H1 (cell line): Measurements from ENCODE around the gene WAC. TPM values are rescaled to one million over a fixed set of nuclear protein-coding genes. Genes with fewer than 3 reads are reported as not detected.

Source experiments
- CTCF ChIA-PET: fragments of 300-600 bp; sonication (Branson Sonifier 250); formaldehyde crosslinking; loops from one replicate; lab custom pipeline; 2021; ENCODE audit not compliant: partially characterized antibody; lab: Charles Lee
- POLR2A ChIA-PET: fragments of 300-600 bp; sonication (Branson Sonifier 250); formaldehyde crosslinking; loops from one replicate; lab custom pipeline; 2021; ENCODE audit warnings: inconsistent platforms; ENCODE audit not compliant: partially characterized antibody; lab: Charles Lee
- DNase-seq, 2 experiments: peaks; one replicate each; pipeline versions ENCODE4 v3.0.0 to v3.0.0-alpha.2; 2010 to 2022; ENCODE audit warnings: low spot score in 2 of 2, low read depth in 1 of 2, mixed read lengths in 1 of 2
- FAIRE-seq: peaks from 2 replicates; lab custom pipeline; 2011; peaks lifted over from hg19 to GRCh38; lab: Jason Lieb, UNC
- H2AFZ ChIP-seq: 2 replicates; pipeline ENCODE4 v1.8.1; 2012; ENCODE audit warnings: low read length, inconsistent platforms
- H2AK5ac ChIP-seq: 2 replicates; pipeline ENCODE4 v1.6.1; 2013; ENCODE audit warnings: low read depth, low read length
- H2BK120ac ChIP-seq: replicated peaks from 2 replicates; pipeline ENCODE3; 2013; ENCODE audit warnings: low read depth, low read length, inconsistent platforms
- H2BK12ac ChIP-seq: 2 replicates; pipeline ENCODE4 v1.6.1; 2013; ENCODE audit warnings: low read depth, low read length
- H2BK15ac ChIP-seq: 2 replicates; pipeline ENCODE4 v1.6.1; 2013; ENCODE audit warnings: low read length
- H2BK20ac ChIP-seq: 2 replicates; pipeline ENCODE4 v1.6.1; 2013; ENCODE audit warnings: low read length
- H2BK5ac ChIP-seq: 2 replicates; pipeline ENCODE4 v1.6.1; 2013; ENCODE audit warnings: low read depth, low read length
- H3K14ac ChIP-seq: 2 replicates; pipeline ENCODE4 v1.6.1; 2013; ENCODE audit warnings: inconsistent platforms; ENCODE audit not compliant: insufficient read length
- H3K18ac ChIP-seq: 2 replicates; pipeline ENCODE4 v1.6.1; 2013; ENCODE audit warnings: low read length; ENCODE audit errors: extremely low read depth
- H3K23ac ChIP-seq: 2 replicates; pipeline ENCODE4 v1.6.1; 2013; ENCODE audit warnings: inconsistent platforms; ENCODE audit not compliant: insufficient read length
- H3K23me2 ChIP-seq: 2 replicates; pipeline ENCODE4 v1.6.1; 2013; ENCODE audit warnings: low read depth, low read length
- H3K27ac ChIP-seq: 2 replicates; pipeline ENCODE4 v1.6.1; 2011; ENCODE audit warnings: low read depth, low read length, inconsistent platforms
- H3K27me3 ChIP-seq, 4 experiments: replicated peaks in 1 of 4; 1 replicate in 1 of 4; 2 replicates in 3 of 4; pipeline versions ENCODE4 v1.6.1 to v1.8.1; 2011 to 2013; ENCODE audit warnings: low read length in 3 of 4, mild to moderate bottlenecking in 3 of 4, inconsistent platforms in 2 of 4, mixed read lengths in 2 of 4, moderate library complexity in 1 of 4; ENCODE audit not compliant: control insufficient read depth in 3 of 4, insufficient read depth in 3 of 4; ENCODE audit errors: extremely low read depth in 1 of 4
- H3K36me3 ChIP-seq, 4 experiments: 2 replicates each; pipeline versions ENCODE4 v1.6.1 to v1.8.1; 2011 to 2013; ENCODE audit warnings: mild to moderate bottlenecking in 4 of 4, low read length in 3 of 4, moderate library complexity in 2 of 4, control low read depth in 1 of 4, inconsistent platforms in 1 of 4; ENCODE audit not compliant: insufficient read depth in 4 of 4, control insufficient read depth in 2 of 4
- H3K4ac ChIP-seq: replicated peaks from 2 replicates; pipeline ENCODE3; 2013; ENCODE audit warnings: low read length, low read depth, mixed read lengths, inconsistent platforms; ENCODE audit not compliant: insufficient read length
- H3K4me1 ChIP-seq, 4 experiments: replicated peaks in 1 of 4; 1 replicate in 1 of 4; 2 replicates in 3 of 4; pipeline versions ENCODE4 v1.6.1 to v1.8.1; 2011 to 2013; ENCODE audit warnings: low read length in 3 of 4, inconsistent platforms in 2 of 4, mixed read lengths in 1 of 4; ENCODE audit not compliant: insufficient read depth in 4 of 4, control insufficient read depth in 3 of 4
- H3K4me2 ChIP-seq, 2 experiments: 2 replicates each; pipeline versions ENCODE4 v1.6.1 to v1.8.1; 2011 to 2013; ENCODE audit warnings: low read depth in 2 of 2, low read length in 2 of 2, control low read depth in 1 of 2, inconsistent platforms in 1 of 2, mild to moderate bottlenecking in 1 of 2; ENCODE audit not compliant: insufficient read depth in 1 of 2
- H3K4me3 ChIP-seq, 4 experiments: fragments of 200-600, 300-600 bp in 1 of 4; sonication (generic), shearing (Covaris generic), sonication (Bioruptor Twin) in 1 of 4; 2 replicates each; pipeline versions ENCODE4 v1.5.1 to v1.8.1; 2011 to 2016; ENCODE audit warnings: low read length in 4 of 4, low read depth in 3 of 4, control low read depth in 2 of 4, inconsistent platforms in 2 of 4, mild to moderate bottlenecking in 2 of 4, mixed read lengths in 1 of 4, moderate library complexity in 1 of 4; ENCODE audit not compliant: insufficient read depth in 2 of 4; ENCODE audit errors: extremely low read depth in 1 of 4
- H3K56ac ChIP-seq: replicated peaks from 2 replicates; pipeline ENCODE3; 2013; ENCODE audit warnings: low read depth, mild to moderate bottlenecking, mixed read lengths, low read length, inconsistent platforms; ENCODE audit not compliant: insufficient read length
- H3K79me1 ChIP-seq: 2 replicates; pipeline ENCODE4 v1.6.1; 2013; ENCODE audit warnings: low read depth, low read length, control low read depth
- H3K79me2 ChIP-seq, 2 experiments: 2 replicates each; pipeline versions ENCODE4 v1.6.1 to v1.8.1; 2012 to 2013; ENCODE audit warnings: low read length in 2 of 2, mild to moderate bottlenecking in 2 of 2, inconsistent platforms in 1 of 2; ENCODE audit not compliant: insufficient read depth in 2 of 2, control insufficient read depth in 1 of 2
- H3K9ac ChIP-seq, 4 experiments: replicated peaks in 1 of 4; 1 replicate in 1 of 4; 2 replicates in 3 of 4; pipeline versions ENCODE4 v1.6.1 to v1.8.1; 2011 to 2013; ENCODE audit warnings: low read depth in 3 of 4, low read length in 3 of 4, control low read depth in 2 of 4, mild to moderate bottlenecking in 2 of 4, moderate library complexity in 2 of 4, inconsistent platforms in 1 of 4; ENCODE audit errors: extremely low read depth in 1 of 4
- H3K9me3 ChIP-seq, 2 experiments: 2 replicates each; pipeline versions ENCODE4 v1.6.1 to v1.8.1; 2012 to 2013; ENCODE audit warnings: mild to moderate bottlenecking in 2 of 2, moderate library complexity in 2 of 2, control low read depth in 1 of 2, inconsistent platforms in 1 of 2, low read depth in 1 of 2, low read length in 1 of 2, mixed read lengths in 1 of 2; ENCODE audit not compliant: insufficient read depth in 2 of 2
- H4K20me1 ChIP-seq, 2 experiments: replicated peaks in 1 of 2; 2 replicates each; pipeline versions ENCODE3 to v1.8.1; 2011 to 2013; ENCODE audit warnings: inconsistent platforms in 2 of 2, low read length in 2 of 2, mild to moderate bottlenecking in 1 of 2; ENCODE audit not compliant: insufficient read depth in 2 of 2, control insufficient read depth in 1 of 2
- H4K5ac ChIP-seq: 2 replicates; pipeline ENCODE4 v1.6.1; 2013; ENCODE audit warnings: low read length, low read depth, mixed read lengths, inconsistent platforms; ENCODE audit not compliant: insufficient read length
- H4K8ac ChIP-seq: 2 replicates; pipeline ENCODE4 v1.8.0; 2013; ENCODE audit warnings: mild to moderate bottlenecking, moderate library complexity, low read length, inconsistent platforms; ENCODE audit not compliant: insufficient read depth; ENCODE audit errors: extremely low read depth
- H4K91ac ChIP-seq: replicated peaks from 2 replicates; pipeline ENCODE3; 2013; ENCODE audit warnings: low read length, mixed read lengths, inconsistent platforms; ENCODE audit not compliant: insufficient read length
- CHD1 ChIP-seq: IDR thresholded peaks from 2 replicates; pipeline ENCODE4 v1.6.1; 2012; ENCODE audit warnings: low read depth, low read length, improper control_type of control experiment
- CTBP2 ChIP-seq: IDR thresholded peaks from 2 replicates; pipeline ENCODE4 v1.7.0; 2011; ENCODE audit warnings: borderline replicate concordance, mild to moderate bottlenecking, moderate library complexity, mixed read lengths, low read length; ENCODE audit not compliant: insufficient read depth, insufficient read length
- EZH2 ChIP-seq: fragments of 200-600 bp; sonication (generic); IDR thresholded peaks from 2 replicates; pipeline ENCODE4 v1.7.1; 2012; ENCODE audit warnings: low read depth, mild to moderate bottlenecking, moderate library complexity, low read length, inconsistent platforms; ENCODE audit not compliant: severe bottlenecking
- FOSL1 ChIP-seq: IDR thresholded peaks from 2 replicates; pipeline ENCODE4 v1.6.1; 2011; ENCODE audit warnings: mild to moderate bottlenecking, low read depth, low read length, moderate library complexity; ENCODE audit not compliant: insufficient read depth
- GABPA ChIP-seq: IDR thresholded peaks from 2 replicates; pipeline ENCODE4 v1.6.1; 2011; ENCODE audit warnings: mild to moderate bottlenecking, low read length, moderate library complexity, borderline replicate concordance; ENCODE audit not compliant: insufficient read depth
- GTF2F1 ChIP-seq: IDR thresholded peaks from 2 replicates; pipeline ENCODE4 v1.6.1; 2012; ENCODE audit warnings: low read depth, low read length, improper control_type of control experiment, borderline replicate concordance
- JUN ChIP-seq: IDR thresholded peaks from 2 replicates; pipeline ENCODE4 v1.6.1; 2011; ENCODE audit warnings: low read depth, mild to moderate bottlenecking, improper control_type of control experiment, low read length
- KDM1A ChIP-seq: fragments of 200-600, 300-600 bp; sonication (generic); IDR thresholded peaks from 2 replicates; pipeline ENCODE4 v1.7.1; 2016; ENCODE audit warnings: mild to moderate bottlenecking, low read length, borderline replicate concordance
- KDM4A ChIP-seq: IDR thresholded peaks from one replicate; pipeline ENCODE4 v1.7.1; 2012; ENCODE audit warnings: low read depth, mild to moderate bottlenecking, moderate library complexity, low read length, inconsistent platforms; ENCODE audit not compliant: severe bottlenecking
- NRF1 ChIP-seq: IDR thresholded peaks from 2 replicates; pipeline ENCODE4 v1.6.1; 2011; ENCODE audit warnings: mild to moderate bottlenecking, low read depth, low read length, improper control_type of control experiment
- RBBP5 ChIP-seq: IDR thresholded peaks from 2 replicates; pipeline ENCODE4 v1.7.1; 2012; ENCODE audit warnings: low read depth, mild to moderate bottlenecking, inconsistent platforms, low read length, moderate library complexity, borderline replicate concordance
- RXRA ChIP-seq: IDR thresholded peaks from 2 replicates; pipeline ENCODE4 v1.6.1; 2011; ENCODE audit warnings: low read depth, mild to moderate bottlenecking, low read length, moderate library complexity; ENCODE audit not compliant: insufficient read depth
- SP1 ChIP-seq: IDR thresholded peaks from 2 replicates; pipeline ENCODE4 v1.6.1; 2011; ENCODE audit warnings: low read depth, low read length
- TAF1 ChIP-seq: IDR thresholded peaks from 2 replicates; pipeline ENCODE4 v1.6.1; 2011; ENCODE audit warnings: mild to moderate bottlenecking, low read depth, low read length
- TEAD4 ChIP-seq: IDR thresholded peaks from 2 replicates; pipeline ENCODE4 v1.6.1; 2012; ENCODE audit warnings: low read depth, low read length, inconsistent platforms, mixed read lengths
- WGBS, 2 experiments: shearing (Covaris generic) in 1 of 2; methylation state at CpG; one replicate each; pipeline versions ENCODE4 v1.1.6 to v1.1.7; 2013 to 2015; ENCODE audit warnings: low lambda C conversion rate in 2 of 2, mixed read lengths in 2 of 2, inconsistent platforms in 1 of 2, low coverage in 1 of 2, missing lambda C conversion rate in 1 of 2; ENCODE audit not compliant: insufficient replicate concordance in 2 of 2, insufficient coverage in 1 of 2, insufficient read length in 1 of 2; ENCODE audit errors: extremely low coverage in 1 of 2, missing lambda C conversion rate in 1 of 2; 5-methylcytosine and 5-hydroxymethylcytosine counted together
- polyA plus RNA-seq, 7 experiments: library from polyadenylated mRNA; depleted of rRNA in 3 of 7; stranded (reverse) in 5 of 7; unstranded in 2 of 7; fragments of >200 nt in 5 of 7; fragments of 200-250 nt in 2 of 7; gene quantifications; 1 replicate in 5 of 7; 2 replicates in 1 of 7; 4 replicates in 1 of 7; pipeline versions ENCODE4 v1.2.1 to v1.2.3, GENCODE V29; 2011 to 2013; ENCODE audit warnings: missing spikeins in 2 of 7, mixed read lengths in 2 of 7
- total RNA-seq: library from RNA; stranded (reverse); fragmentation: NEBNext Ultra II Directional; extraction: Animal tissue kit (Norgen Biotek cat#: 25700); gene quantifications from 2 replicates; pipeline ENCODE4 v1.2.1, GENCODE V29; 2021

The WAC gene
- total and polyA plus RNA-seq, 2 of the 8 experiments (the other 6 are each of a cell fraction or from before 2014, with no cell fraction given): 72.9 to 128 TPM

GRCh38 chr10:28496481-28496961 lies 36.4 kb upstream of the WAC start:
- no peak overlapping the region for H3K4me3 ChIP-seq
- H3K4me1 ChIP-seq: no peaks in the 10 kb centered on the region
- ChIA-PET CTCF (no interaction called here), POLR2A (no interaction called here)
- H3K4me2 ChIP-seq: no peak overlapping the region
- no peaks in the 10 kb centered on the region for H3K79me1 ChIP-seq
- TF ChIP-seq RBBP5 (no peak), EZH2 (no peak), CHD1 (no peak), JUN (no peak), FOSL1 (no peak), RXRA (no peak), TEAD4 (no peak), GABPA (no peak), KDM1A (no peak), SP1 (no peak), KDM4A (no peak), GTF2F1 (no peak), NRF1 (no peak), TAF1 (no peak), CTBP2 (no peak)
- no peak overlapping the region for H4K5ac ChIP-seq
- no peak for FAIRE-seq
- H2AFZ ChIP-seq: no peak overlapping the region
- no peaks in the 10 kb centered on the region for H4K20me1 ChIP-seq
- H3K27ac ChIP-seq: no peak overlapping the region
- no peaks in the 10 kb centered on the region for H3K79me2 ChIP-seq
- H4K91ac ChIP-seq: no peak overlapping the region
- H3K23me2 ChIP-seq: no peaks in the 10 kb centered on the region
- H2BK20ac ChIP-seq: no peak overlapping the region
- 97% methylated on average over 2 of the region's 2 CpGs; no CpG with 5 or more reads in 1 of the 2 experiments for WGBS, 2 experiments
- no peak overlapping the region for H2BK12ac ChIP-seq
- no peak overlapping the region for H2BK5ac ChIP-seq
- H3K4ac ChIP-seq: no peak overlapping the region
- no peak overlapping the region for H3K9ac ChIP-seq
- no peaks in the 10 kb centered on the region for H3K27me3 ChIP-seq
- no peak overlapping the region for H3K56ac ChIP-seq
- H3K9me3 ChIP-seq: no peaks in the 10 kb centered on the region
- H4K8ac ChIP-seq: no peak overlapping the region
- H3K23ac ChIP-seq: no peak overlapping the region
- no peak overlapping the region for H3K18ac ChIP-seq
- H2BK15ac ChIP-seq: no peak overlapping the region
- no peaks in the 10 kb centered on the region for H3K36me3 ChIP-seq
- no peak overlapping the region for H2AK5ac ChIP-seq
- H3K14ac ChIP-seq: no peak overlapping the region
- no peak overlapping the region for H2BK120ac ChIP-seq
- no peak for DNase-seq
